Measurements from ENCODE around the gene PCOLCE2. TPM values are rescaled to one million over a fixed set of nuclear protein-coding genes. Genes with fewer than 3 reads are reported as not detected.

Gene PCOLCE2
- total RNA-seq, 1 donor from 2014 or later = 7.7 TPM

GRCh38 chr3:142894493-142894892 lies 5.6 kb upstream of the PCOLCE2 start:
- no peak overlapping the region for H3K4me3 ChIP-seq (ENCODE audit: low read depth, low read length)
- no peak for TF ChIP-seq CTCF (conservative IDR thresholded peaks at IDR 0.05; ENCODE audit: low read depth, low read length)
- DNase-seq (ENCODE audit: low read depth) = no peak

GRCh38 chr3:142892714-142893113 lies 3.8 kb upstream of the PCOLCE2 start:
- no peak overlapping the region for H3K4me3 ChIP-seq (ENCODE audit: low read depth, low read length)
- no peak for TF ChIP-seq CTCF (conservative IDR thresholded peaks at IDR 0.05; ENCODE audit: low read depth, low read length)
- DNase-seq (ENCODE audit: low read depth) = no peak

GRCh38 chr3:142890592-142890991 lies 1.7 kb upstream of the PCOLCE2 start:
- H3K4me3 ChIP-seq (ENCODE audit: low read depth, low read length) = no peak overlapping the region
- no peak for TF ChIP-seq CTCF (conservative IDR thresholded peaks at IDR 0.05; ENCODE audit: low read depth, low read length)
- no peak for DNase-seq (ENCODE audit: low read depth)

DNA sequence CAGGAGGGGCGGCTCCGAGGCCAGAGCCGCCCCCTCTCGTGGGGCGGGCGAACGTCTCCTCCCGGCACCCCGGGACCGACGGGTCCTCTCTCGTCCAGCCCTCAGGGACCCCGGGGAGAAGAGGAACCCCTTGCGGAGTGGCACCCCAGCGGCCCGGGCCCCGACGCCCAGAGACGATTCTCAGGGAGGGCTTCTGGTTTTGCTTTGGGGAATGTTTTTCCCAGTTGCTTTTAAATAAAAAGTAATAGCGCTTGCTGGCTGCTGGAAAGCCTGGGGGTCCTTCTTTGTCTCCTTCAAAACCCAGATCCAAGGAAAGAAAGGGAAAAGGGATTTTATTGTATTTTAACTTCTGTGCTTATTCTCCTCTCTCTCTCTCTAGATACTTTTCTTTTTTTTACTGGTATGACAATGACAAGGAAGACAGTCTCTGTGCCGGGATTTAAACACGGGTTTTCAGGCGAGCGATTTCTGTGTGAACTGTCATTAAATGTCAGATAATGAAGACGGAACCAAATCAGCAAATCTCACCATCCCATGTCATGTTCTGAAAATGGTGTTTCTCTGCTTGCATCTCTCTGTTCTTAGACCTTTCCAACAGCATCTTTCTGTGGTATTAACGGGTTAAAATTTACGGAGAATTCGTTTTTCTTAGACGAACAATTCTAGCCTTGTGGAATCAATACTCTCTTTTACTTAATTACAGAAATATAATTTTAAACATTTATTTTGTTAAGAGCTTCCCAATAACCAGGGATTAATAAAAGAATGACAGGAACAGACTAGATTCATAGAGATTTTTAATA lies 530 bp upstream of the PCOLCE2 start:
- DNase-seq (ENCODE audit: low read depth) = no peak
- TF ChIP-seq CTCF (conservative IDR thresholded peaks at IDR 0.05; ENCODE audit: low read depth, low read length) = no peak
- H3K4me3 ChIP-seq (ENCODE audit: low read depth, low read length) = peak overlapping the region; percentile 64

DNA sequence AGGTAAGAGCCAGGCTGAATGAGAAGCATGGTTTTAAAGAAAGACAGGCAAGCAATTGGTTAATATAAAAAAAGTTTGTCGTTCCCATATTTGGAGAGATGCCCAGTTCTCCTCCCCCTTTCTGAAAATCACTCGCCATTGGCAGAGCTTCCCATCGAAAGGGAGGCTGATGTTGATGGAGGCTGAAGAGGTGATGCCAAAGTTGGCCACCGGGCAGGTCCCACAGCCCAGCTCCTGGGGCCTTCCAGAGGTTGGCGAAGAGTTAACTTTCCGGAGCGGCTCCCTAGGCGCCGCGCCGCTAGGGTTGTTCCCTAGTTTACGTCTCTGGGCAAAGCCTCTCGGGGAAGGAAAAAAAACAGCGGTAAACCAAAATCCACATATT lies 793 bp downstream of the PCOLCE2 start:
- no peak for TF ChIP-seq CTCF (conservative IDR thresholded peaks at IDR 0.05; ENCODE audit: low read depth, low read length)
- no peak for DNase-seq (ENCODE audit: low read depth)
- peak overlapping the region; percentile 64 for H3K4me3 ChIP-seq (ENCODE audit: low read depth, low read length)

GRCh38 chr3:142886940-142887339 lies 1.9 kb downstream of the PCOLCE2 start:
- H3K4me3 ChIP-seq (ENCODE audit: low read depth, low read length) = no peak overlapping the region
- no peak for TF ChIP-seq CTCF (conservative IDR thresholded peaks at IDR 0.05; ENCODE audit: low read depth, low read length)
- no peak for DNase-seq (ENCODE audit: low read depth)

- H3K4me3 ChIP-seq (ENCODE audit: low read depth, low read length) = no peak overlapping the region
- no peak for DNase-seq (ENCODE audit: low read depth)
- TF ChIP-seq CTCF (conservative IDR thresholded peaks at IDR 0.05; ENCODE audit: low read depth, low read length) = no peak
Observed at GRCh38 chr3:142886021-142886420, 2.9 kb downstream of the PCOLCE2 start.

All from epithelial cell of proximal tubule (primary cell).